BLaER1 treated with 17β-estradiol and CSF1 and Interleukin-3, amounts not matched to agents 10 nM and 100 nM (cell line): ENCODE data around the gene DCTD.

Experiments used
- H3K27ac ChIP-seq, 11 experiments: shearing (Covaris generic); formaldehyde crosslinking; 2 replicates each; pipeline ENCODE4 v1.8.1; 2022
- H3K27me3 ChIP-seq, 11 experiments: shearing (Covaris generic); formaldehyde crosslinking; 2 replicates each; pipeline ENCODE4 v1.8.1; 2022
- H3K36me3 ChIP-seq, 11 experiments: shearing (Covaris generic); formaldehyde crosslinking; 2 replicates each; pipeline ENCODE4 v1.8.1; 2022
- H3K4me1 ChIP-seq, 10 experiments: shearing (Covaris generic); formaldehyde crosslinking; 2 replicates each; pipeline ENCODE4 v1.8.1; 2022
- H3K4me2 ChIP-seq, 11 experiments: shearing (Covaris generic); formaldehyde crosslinking; 2 replicates each; pipeline ENCODE4 v1.8.1; 2022
- H3K4me3 ChIP-seq, 10 experiments: shearing (Covaris generic); formaldehyde crosslinking; 2 replicates each; pipeline ENCODE4 v1.8.1; 2022
- H3K9ac ChIP-seq, 11 experiments: shearing (Covaris generic); formaldehyde crosslinking; 2 replicates each; pipeline ENCODE4 v1.8.1; 2022
- H3K9me3 ChIP-seq, 11 experiments: shearing (Covaris generic); formaldehyde crosslinking; replicated peaks in 1 of 11; 2 replicates each; pipeline ENCODE4 v1.8.1; 2022
- H4K20me1 ChIP-seq, 11 experiments: shearing (Covaris generic); formaldehyde crosslinking; 2 replicates each; pipeline ENCODE4 v1.8.1; 2022
- Cebpa-rat ChIP-seq, 11 experiments: shearing (Covaris generic); IDR thresholded peaks; 2 replicates each; pipeline ENCODE4 v1.8.1; 2022

Gene DCTD

GRCh38 chr4:182874304-182874751, 42.9 kb downstream of the DCTD start:
- H4K20me1 ChIP-seq, result peaks cover 0 to 58% (median 18%) of the 10 kb centered on the region in 11 experiments; a peak in 11 of 22 replicates
- no peaks in the 10 kb centered on the region for H3K9me3 ChIP-seq
- H3K36me3 ChIP-seq, result peaks cover 0 to 4% (median 0%) of the 10 kb centered on the region in 11 experiments; a peak in 2 of 22 replicates
- no peak overlapping the region for H3K27ac ChIP-seq
- peaks cover 0 to 43% (median 0%) of the 10 kb centered on the region in 11 experiments; a peak in 9 of 22 replicates for H3K27me3 ChIP-seq
- H3K9ac ChIP-seq, result no peak overlapping the region
- H3K4me3 ChIP-seq, result no peak overlapping the region
- TF ChIP-seq Cebpa-rat (IDR thresholded peaks at IDR 0.05), result no peak
- H3K4me2 ChIP-seq, result peak overlapping the region; percentile 54 to 81 (median 64)
- H3K4me1 ChIP-seq, result peaks cover 17 to 30% (median 25%) of the 10 kb centered on the region in 10 experiments

- Histone ChIP-seq H3K4me1 (peaks cover 17 to 30% (median 25%) of the 10 kb centered on the region in 10 experiments), H3K9me3 (no peaks in the 10 kb centered on the region), H3K27ac (no peak overlapping the region), H3K9ac (no peak overlapping the region), H3K4me2 (peak overlapping the region; percentile 54 to 81 (median 64)), H3K27me3 (peaks cover 0 to 43% (median 0%) of the 10 kb centered on the region in 11 experiments; a peak in 9 of 22 replicates), H3K4me3 (no peak overlapping the region), H3K36me3 (peaks cover 0 to 4% (median 0%) of the 10 kb centered on the region in 11 experiments; a peak in 2 of 22 replicates), H4K20me1 (peaks cover 0 to 54% (median 18%) of the 10 kb centered on the region in 11 experiments; a peak in 11 of 22 replicates)
- no peak for TF ChIP-seq Cebpa-rat (IDR thresholded peaks at IDR 0.05)
Observed at GRCh38 chr4:182873726-182874125, 43.5 kb downstream of the DCTD start.

GRCh38 chr4:182873289-182873688, 43.9 kb downstream of the DCTD start:
- Histone ChIP-seq H3K9ac (no peak overlapping the region), H3K36me3 (peaks cover 0 to 4% (median 0%) of the 10 kb centered on the region in 11 experiments; a peak in 2 of 22 replicates), H3K4me1 (peaks cover 17 to 30% (median 25%) of the 10 kb centered on the region in 10 experiments), H3K9me3 (no peaks in the 10 kb centered on the region), H3K27ac (no peak overlapping the region), H3K27me3 (peaks cover 0 to 43% (median 0%) of the 10 kb centered on the region in 11 experiments; a peak in 9 of 22 replicates), H4K20me1 (peaks cover 0 to 50% (median 14%) of the 10 kb centered on the region in 11 experiments; a peak in 11 of 22 replicates), H3K4me2 (peak overlapping the region; percentile 54 to 81 (median 64); a peak in 17 of 22 replicates), H3K4me3 (no peak overlapping the region)
- no peak for TF ChIP-seq Cebpa-rat (IDR thresholded peaks at IDR 0.05)

- peaks cover 0 to 4% (median 0%) of the 10 kb centered on the region in 11 experiments; a peak in 2 of 22 replicates for H3K36me3 ChIP-seq
- TF ChIP-seq Cebpa-rat (IDR thresholded peaks at IDR 0.05), result no peak
Observed at GRCh38 chr4:182872886-182873285, 44.3 kb downstream of the DCTD start.

GRCh38 chr4:182871616-182872015, 45.6 kb downstream of the DCTD start:
- Histone ChIP-seq H3K36me3 (peaks cover 0 to 4% (median 0%) of the 10 kb centered on the region in 11 experiments; a peak in 2 of 22 replicates), H3K4me2 (no peak overlapping the region), H3K27ac (no peak overlapping the region), H3K9me3 (0 out of 22 replicates have a peak, but pooled peaks cover 0 to 3% (median 0%) of the 10 kb centered on the region in 11 experiments), H4K20me1 (peaks cover 0 to 34% (median 11%) of the 10 kb centered on the region in 11 experiments; a peak in 11 of 22 replicates), H3K4me3 (no peak overlapping the region), H3K9ac (no peak overlapping the region), H3K27me3 (peaks cover 0 to 48% (median 0%) of the 10 kb centered on the region in 11 experiments; a peak in 9 of 22 replicates), H3K4me1 (peaks cover 17 to 31% (median 25%) of the 10 kb centered on the region in 10 experiments)
- TF ChIP-seq Cebpa-rat (IDR thresholded peaks at IDR 0.05), result no peak

More at GRCh38 chr4:182872886-182873285, 44.3 kb downstream of the DCTD start:
- Histone ChIP-seq H3K9ac (no peak overlapping the region), H3K4me2 (no peak overlapping the region), H3K27me3 (peaks cover 0 to 43% (median 0%) of the 10 kb centered on the region in 11 experiments; a peak in 9 of 22 replicates), H3K4me1 (peaks cover 17 to 30% (median 25%) of the 10 kb centered on the region in 10 experiments), H3K27ac (no peak overlapping the region), H3K4me3 (no peak overlapping the region), H4K20me1 (peaks cover 0 to 46% (median 11%) of the 10 kb centered on the region in 11 experiments; a peak in 11 of 22 replicates), H3K9me3 (no peaks in the 10 kb centered on the region)

GRCh38 chr4:182869697-182870096, 47.5 kb downstream of the DCTD start:
- Histone ChIP-seq H3K4me3 (no peak overlapping the region), H3K27ac (no peak overlapping the region), H3K9ac (no peak overlapping the region), H3K27me3 (peaks cover 0 to 38% (median 0%) of the 10 kb centered on the region in 11 experiments; a peak in 7 of 22 replicates), H3K4me2 (peak overlapping the region in 2 of 11 experiments; percentile 17 to 20; a peak in 1 of 22 replicates), H3K4me1 (peaks cover 18 to 38% (median 28%) of the 10 kb centered on the region in 10 experiments), H4K20me1 (peaks cover 0 to 15% (median under 1%) of the 10 kb centered on the region in 11 experiments; a peak in 6 of 22 replicates), H3K9me3 (0 out of 22 replicates have a peak, but pooled peaks cover 0 to 3% (median 0%) of the 10 kb centered on the region in 11 experiments), H3K36me3 (peaks cover 0 to 4% (median 0%) of the 10 kb centered on the region in 11 experiments; a peak in 2 of 22 replicates)
- no peak for TF ChIP-seq Cebpa-rat (IDR thresholded peaks at IDR 0.05)

- Histone ChIP-seq H3K4me3 (no peak overlapping the region), H3K9ac (no peak overlapping the region), H3K4me1 (peaks cover 19 to 52% (median 42%) of the 10 kb centered on the region in 10 experiments), H3K4me2 (0 out of 22 replicates have a peak overlapping the region, but pooled peaks of 3 of the 11 experiments have one; percentile 49 to 65 (median 61)), H3K27me3 (peaks cover 0 to 31% (median 0%) of the 10 kb centered on the region in 11 experiments; a peak in 5 of 22 replicates), H3K36me3 (no peaks in the 10 kb centered on the region), H4K20me1 (peaks cover 0 to 20% (median 0%) of the 10 kb centered on the region in 11 experiments; a peak in 3 of 22 replicates), H3K27ac (no peak overlapping the region), H3K9me3 (0 out of 22 replicates have a peak, but pooled peaks cover 0 to 3% (median 0%) of the 10 kb centered on the region in 11 experiments)
- TF ChIP-seq Cebpa-rat (IDR thresholded peaks at IDR 0.05), result no peak
Observed at GRCh38 chr4:182866746-182867145, 50.4 kb downstream of the DCTD start.

- peaks cover 0 to 15% (median 0%) of the 10 kb centered on the region in 11 experiments; a peak in 3 of 22 replicates for H4K20me1 ChIP-seq
Observed at GRCh38 chr4:182863501-182863900, 53.7 kb downstream of the DCTD start.

GRCh38 chr4:182862921-182863320, 54.3 kb downstream of the DCTD start:
- H3K4me2 ChIP-seq, result peak overlapping the region; percentile 2 to 65 (median 47); a peak in 16 of 22 replicates
- H3K4me1 ChIP-seq, result peaks cover 19 to 56% (median 40%) of the 10 kb centered on the region in 10 experiments
- H3K4me3 ChIP-seq, result no peak overlapping the region
- no peak overlapping the region for H3K27ac ChIP-seq
- no peak overlapping the region for H3K9ac ChIP-seq
- no peak for TF ChIP-seq Cebpa-rat (IDR thresholded peaks at IDR 0.05)
- H3K36me3 ChIP-seq, result no peaks in the 10 kb centered on the region
- peaks cover 0 to 15% (median 0%) of the 10 kb centered on the region in 11 experiments; a peak in 3 of 22 replicates for H4K20me1 ChIP-seq
- H3K27me3 ChIP-seq, result peaks cover 0 to 31% (median 0%) of the 10 kb centered on the region in 11 experiments; a peak in 4 of 22 replicates
- peaks cover 0 to 9% (median 5%) of the 10 kb centered on the region in 11 experiments; a peak in 5 of 22 replicates for H3K9me3 ChIP-seq

More at GRCh38 chr4:182863501-182863900, 53.7 kb downstream of the DCTD start:
- Histone ChIP-seq H3K4me2 (peak overlapping the region; percentile 2 to 65 (median 42); a peak in 18 of 22 replicates), H3K36me3 (no peaks in the 10 kb centered on the region), H3K9me3 (peaks cover 0 to 9% (median 5%) of the 10 kb centered on the region in 11 experiments; a peak in 5 of 22 replicates), H3K4me1 (peaks cover 19 to 56% (median 40%) of the 10 kb centered on the region in 10 experiments), H3K27me3 (peaks cover 0 to 31% (median 0%) of the 10 kb centered on the region in 11 experiments; a peak in 4 of 22 replicates), H3K9ac (no peak overlapping the region), H3K4me3 (no peak overlapping the region), H3K27ac (no peak overlapping the region)
- no peak for TF ChIP-seq Cebpa-rat (IDR thresholded peaks at IDR 0.05)
